Cardiac fibroblast (primary cell): ENCODE results near the gene GRIK2.

Experiments
- DNase-seq, 2 donors: peaks; one replicate each; pipeline versions ENCODE4 v3.0.0 to v3.0.0-alpha.2; 2010; ENCODE audit warnings: low read depth in 2 of 2
- H3K4me3 ChIP-seq, 2 donors: replicated peaks in 1 of 2; 1 replicate in 1 of 2; 2 replicates in 1 of 2; pipeline ENCODE4 v1.5.1; 2011; ENCODE audit warnings: low read depth in 2 of 2, low read length in 2 of 2, mild to moderate bottlenecking in 2 of 2, moderate library complexity in 1 of 2
- TF ChIP-seq, protein P1 (sequence below): IDR thresholded peaks from one replicate; pipeline ENCODE4 v1.5.1; 2011; ENCODE audit warnings: low read depth, mild to moderate bottlenecking, low read length, inconsistent platforms

GRIK2 gene

DNA sequence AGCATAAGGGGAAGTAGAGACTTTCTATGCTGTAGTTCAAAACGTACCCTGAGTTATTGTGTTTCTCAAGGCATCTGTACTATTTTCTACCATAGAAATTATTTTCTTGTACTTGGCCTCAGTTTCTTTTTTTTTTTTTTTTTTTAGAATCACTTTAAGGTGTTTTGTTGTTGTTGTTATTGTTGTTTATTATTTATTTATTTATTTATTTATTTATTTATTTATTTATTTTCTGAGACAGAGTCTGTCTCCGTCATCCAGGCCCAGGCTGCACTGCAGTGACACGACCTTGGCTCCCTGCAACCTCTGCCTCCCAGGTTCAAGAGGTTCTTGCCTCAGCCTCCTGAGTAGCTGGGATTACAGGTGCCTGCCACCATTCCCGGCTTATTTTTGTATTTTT is 179.1 kb downstream of the GRIK2 start:
- DNase-seq: no peak
- H3K4me3 ChIP-seq: no peak overlapping the region
- TF ChIP-seq, protein P1, sequence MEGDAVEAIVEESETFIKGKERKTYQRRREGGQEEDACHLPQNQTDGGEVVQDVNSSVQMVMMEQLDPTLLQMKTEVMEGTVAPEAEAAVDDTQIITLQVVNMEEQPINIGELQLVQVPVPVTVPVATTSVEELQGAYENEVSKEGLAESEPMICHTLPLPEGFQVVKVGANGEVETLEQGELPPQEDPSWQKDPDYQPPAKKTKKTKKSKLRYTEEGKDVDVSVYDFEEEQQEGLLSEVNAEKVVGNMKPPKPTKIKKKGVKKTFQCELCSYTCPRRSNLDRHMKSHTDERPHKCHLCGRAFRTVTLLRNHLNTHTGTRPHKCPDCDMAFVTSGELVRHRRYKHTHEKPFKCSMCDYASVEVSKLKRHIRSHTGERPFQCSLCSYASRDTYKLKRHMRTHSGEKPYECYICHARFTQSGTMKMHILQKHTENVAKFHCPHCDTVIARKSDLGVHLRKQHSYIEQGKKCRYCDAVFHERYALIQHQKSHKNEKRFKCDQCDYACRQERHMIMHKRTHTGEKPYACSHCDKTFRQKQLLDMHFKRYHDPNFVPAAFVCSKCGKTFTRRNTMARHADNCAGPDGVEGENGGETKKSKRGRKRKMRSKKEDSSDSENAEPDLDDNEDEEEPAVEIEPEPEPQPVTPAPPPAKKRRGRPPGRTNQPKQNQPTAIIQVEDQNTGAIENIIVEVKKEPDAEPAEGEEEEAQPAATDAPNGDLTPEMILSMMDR: no peak

DNA sequence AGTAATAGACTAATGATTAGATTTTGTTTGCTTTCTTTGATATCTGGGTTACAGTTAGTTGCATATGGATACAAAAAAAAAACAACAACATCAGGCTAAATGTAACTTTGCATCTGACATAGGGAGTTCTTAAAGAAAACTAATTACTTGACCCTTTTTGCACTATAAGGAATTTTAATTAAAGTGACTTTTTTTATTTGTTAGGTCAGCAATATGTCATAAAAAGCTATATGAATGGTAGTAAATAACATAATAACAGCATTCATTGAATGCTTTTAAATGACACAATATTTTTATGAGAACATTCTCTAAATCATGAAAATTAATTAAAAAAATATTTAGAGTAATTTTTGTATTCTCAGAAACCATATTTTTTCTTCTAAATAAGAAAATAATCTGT is 183.6 kb downstream of the GRIK2 start:
- no peak overlapping the region for H3K4me3 ChIP-seq
- TF ChIP-seq, protein P1: no peak
- no peak for DNase-seq

DNA sequence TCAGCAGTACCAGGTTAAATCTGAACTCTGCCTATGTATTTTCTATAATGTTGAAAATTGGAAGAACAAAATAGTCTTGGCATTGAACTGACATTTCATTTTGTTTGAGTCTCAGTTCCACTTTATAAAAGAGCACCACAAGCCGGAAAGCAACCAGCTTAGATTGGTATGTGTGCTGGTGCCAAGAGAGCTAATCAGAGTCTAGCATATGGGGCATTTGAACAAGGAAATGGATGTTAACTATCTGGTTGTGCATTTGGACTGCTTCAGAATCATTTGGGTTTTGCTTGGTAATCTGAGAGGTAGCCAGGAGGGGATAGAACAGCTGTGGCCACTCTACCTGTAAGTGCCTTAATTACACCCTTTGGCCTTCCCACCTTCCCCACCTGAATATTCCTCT is 184.8 kb downstream of the GRIK2 start:
- DNase-seq: no peak
- TF ChIP-seq, protein P1: no peak
- H3K4me3 ChIP-seq: no peak overlapping the region

DNA sequence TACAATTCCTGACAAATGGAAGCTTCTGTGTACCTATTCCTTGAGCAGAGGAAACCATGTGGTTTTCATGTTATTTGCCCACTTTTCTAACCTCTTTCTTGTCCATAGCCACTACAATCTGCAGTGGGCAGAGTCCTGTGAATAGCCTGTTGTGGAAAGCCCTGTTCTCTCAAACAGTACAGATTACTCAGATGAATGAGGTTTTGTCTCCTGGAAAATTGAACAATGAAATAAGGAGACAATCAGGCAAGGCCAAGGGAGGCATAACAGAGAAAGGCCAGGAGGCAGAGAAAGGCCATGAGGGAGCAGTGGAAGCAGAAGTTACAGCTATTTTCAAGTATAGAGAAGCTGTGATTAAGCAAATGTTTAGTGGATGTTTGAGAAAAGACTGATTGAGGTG is 189.3 kb downstream of the GRIK2 start:
- DNase-seq: no peak
- H3K4me3 ChIP-seq: no peak overlapping the region
- TF ChIP-seq, protein P1: no peak

DNA sequence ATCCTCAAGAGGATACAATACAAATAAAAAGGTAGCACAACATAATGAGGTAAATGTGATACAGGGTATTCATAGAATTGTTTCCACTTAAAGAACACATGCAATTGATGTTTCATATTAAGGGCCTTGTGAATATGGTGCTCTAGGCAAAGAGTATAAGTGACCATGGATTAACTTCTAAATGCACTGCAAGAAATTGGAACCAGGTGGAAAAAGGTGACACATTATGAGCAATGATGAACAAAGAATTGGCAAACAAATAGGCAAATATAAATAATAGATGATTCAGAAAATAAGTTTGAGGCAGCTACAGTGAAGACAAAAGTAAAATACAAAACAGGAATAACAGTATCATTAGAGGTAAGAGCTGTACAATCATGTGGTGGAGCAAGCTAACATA is 192.0 kb downstream of the GRIK2 start:
- TF ChIP-seq, protein P1: no peak

DNA sequence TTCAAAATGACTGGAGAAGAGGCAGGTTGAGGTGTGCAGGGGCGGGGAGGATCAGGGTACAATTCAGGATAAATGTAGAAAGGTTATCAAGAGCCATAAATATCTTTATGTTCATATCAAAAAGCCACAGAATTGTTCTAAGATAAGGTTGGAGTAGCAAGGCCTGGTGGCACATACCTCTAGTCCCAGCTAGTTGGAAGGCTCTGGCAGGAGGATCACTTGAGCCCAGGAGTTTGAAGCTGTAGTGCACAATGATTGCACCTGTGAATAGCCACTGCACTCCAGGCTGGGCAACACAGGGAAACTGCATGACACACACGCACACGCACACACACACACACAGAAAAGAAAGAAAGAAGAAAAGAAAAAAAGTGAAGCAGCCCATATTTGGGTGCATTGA is 194.8 kb downstream of the GRIK2 start:
- DNase-seq: no peak
- TF ChIP-seq, protein P1: no peak

More for the DNA sequence above, 192.0 kb downstream of the GRIK2 start:
- DNase-seq: no peak
- H3K4me3 ChIP-seq: no peak overlapping the region

DNA sequence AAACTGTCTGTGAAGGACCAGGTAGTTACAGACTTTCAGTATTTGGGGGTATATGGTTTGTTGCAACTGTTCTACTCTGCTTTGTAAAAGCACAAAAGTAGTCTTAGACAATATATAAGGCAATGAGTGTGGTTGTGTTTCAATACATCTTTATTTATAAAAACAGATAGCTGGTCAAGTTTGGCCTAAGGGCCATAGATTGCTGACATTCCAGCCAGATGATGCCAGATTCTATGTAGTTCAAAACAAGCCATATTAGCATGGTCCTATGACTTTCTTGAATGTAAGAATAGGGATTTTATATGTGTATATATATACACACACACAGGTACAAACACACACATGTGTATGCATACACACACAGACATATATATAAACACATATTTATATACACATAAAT is 201.8 kb downstream of the GRIK2 start:
- H3K4me3 ChIP-seq: no peak overlapping the region
- no peak for DNase-seq
- TF ChIP-seq, protein P1: no peak

More for the DNA sequence above, 194.8 kb downstream of the GRIK2 start:
- no peak overlapping the region for H3K4me3 ChIP-seq
